ENCODE results near the gene TMEM17.

Gene TMEM17

GRCh38 chr2:62458671-62459081 is 47.3 kb downstream of the TMEM17 start:
- Histone ChIP-seq H3K36me3 (ENCODE audit: low read length) (no peaks in the 10 kb centered on the region), H3K4me2 (ENCODE audit: low read depth, low read length, poor library complexity, severe bottlenecking) (no peak overlapping the region), H3K79me2 (ENCODE audit: insufficient read depth, low read length) (no peaks in the 10 kb centered on the region), H2AFZ (ENCODE audit: low read depth, low read length, severe bottlenecking) (no peak overlapping the region), H3K9me3 (ENCODE audit: insufficient read depth, low read length) (no peaks in the 10 kb centered on the region), H4K20me1 (ENCODE audit: low read depth, low read length) (no peaks in the 10 kb centered on the region), H3K4me3 (ENCODE audit: insufficient read depth, low read length, poor library complexity, severe bottlenecking) (no peak overlapping the region), H3F3A (ENCODE audit: insufficient read depth) (no peaks in the 10 kb centered on the region), H3K9ac (ENCODE audit: low read length) (no peak overlapping the region), H3K27me3 (ENCODE audit: low read length) (no peaks in the 10 kb centered on the region), H3K27ac (ENCODE audit: low read depth, low read length) (no peak overlapping the region), H3K9me2 (replicated peaks; ENCODE audit: insufficient read depth, low read length) (no peaks in the 10 kb centered on the region)
- TF ChIP-seq, protein P1, sequence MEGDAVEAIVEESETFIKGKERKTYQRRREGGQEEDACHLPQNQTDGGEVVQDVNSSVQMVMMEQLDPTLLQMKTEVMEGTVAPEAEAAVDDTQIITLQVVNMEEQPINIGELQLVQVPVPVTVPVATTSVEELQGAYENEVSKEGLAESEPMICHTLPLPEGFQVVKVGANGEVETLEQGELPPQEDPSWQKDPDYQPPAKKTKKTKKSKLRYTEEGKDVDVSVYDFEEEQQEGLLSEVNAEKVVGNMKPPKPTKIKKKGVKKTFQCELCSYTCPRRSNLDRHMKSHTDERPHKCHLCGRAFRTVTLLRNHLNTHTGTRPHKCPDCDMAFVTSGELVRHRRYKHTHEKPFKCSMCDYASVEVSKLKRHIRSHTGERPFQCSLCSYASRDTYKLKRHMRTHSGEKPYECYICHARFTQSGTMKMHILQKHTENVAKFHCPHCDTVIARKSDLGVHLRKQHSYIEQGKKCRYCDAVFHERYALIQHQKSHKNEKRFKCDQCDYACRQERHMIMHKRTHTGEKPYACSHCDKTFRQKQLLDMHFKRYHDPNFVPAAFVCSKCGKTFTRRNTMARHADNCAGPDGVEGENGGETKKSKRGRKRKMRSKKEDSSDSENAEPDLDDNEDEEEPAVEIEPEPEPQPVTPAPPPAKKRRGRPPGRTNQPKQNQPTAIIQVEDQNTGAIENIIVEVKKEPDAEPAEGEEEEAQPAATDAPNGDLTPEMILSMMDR (IDR thresholded peaks at IDR 0.05; ENCODE audit: insufficient read depth, low read length, poor library complexity, severe bottlenecking), result no peak

DNA sequence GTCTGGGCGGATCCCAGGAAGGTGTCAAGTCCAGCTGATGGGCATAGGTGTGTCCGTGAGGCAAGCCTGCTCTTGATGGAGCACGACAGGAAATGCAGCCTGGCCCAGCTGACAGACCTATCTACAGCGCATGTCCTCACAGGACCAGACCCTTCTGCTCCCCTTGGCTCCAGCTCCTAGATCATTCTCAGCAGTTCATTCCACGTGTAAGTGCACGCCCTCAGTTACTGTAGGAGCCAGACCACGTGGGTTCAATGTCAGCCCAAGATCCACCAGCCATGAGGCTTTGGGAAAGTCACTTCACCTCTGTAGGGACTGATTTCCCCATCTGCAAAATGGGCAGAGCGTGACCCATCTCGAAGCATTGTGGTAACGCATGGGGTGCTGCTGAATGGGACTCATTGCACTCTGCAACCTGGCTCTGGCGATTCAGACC is 47.8 kb downstream of the TMEM17 start:
- no peak for TF ChIP-seq EZH2phosphoT487 (conservative IDR thresholded peaks at IDR 0.05; ENCODE audit: low read length)
- TF ChIP-seq, protein P1 (IDR thresholded peaks at IDR 0.05; ENCODE audit: insufficient read depth, low read length, poor library complexity, severe bottlenecking), result no peak
- no peak overlapping the region for H3K9ac ChIP-seq (ENCODE audit: low read length)
- H3K36me3 ChIP-seq (ENCODE audit: low read length), result no peaks in the 10 kb centered on the region
- no peaks in the 10 kb centered on the region for H3K27me3 ChIP-seq (ENCODE audit: low read length)
- H3K27ac ChIP-seq (ENCODE audit: low read depth, low read length), result no peak overlapping the region
- H3K9me3 ChIP-seq (ENCODE audit: insufficient read depth, low read length), result no peaks in the 10 kb centered on the region
- no peaks in the 10 kb centered on the region for H4K20me1 ChIP-seq (ENCODE audit: low read depth, low read length)
- H3K4me3 ChIP-seq (ENCODE audit: insufficient read depth, low read length, poor library complexity, severe bottlenecking), result no peak overlapping the region
- H3K4me2 ChIP-seq (ENCODE audit: low read depth, low read length, poor library complexity, severe bottlenecking), result no peak overlapping the region
- no peaks in the 10 kb centered on the region for H3K79me2 ChIP-seq (ENCODE audit: insufficient read depth, low read length)
- no peaks in the 10 kb centered on the region for H3K9me2 ChIP-seq (replicated peaks; ENCODE audit: insufficient read depth, low read length)
- no peak overlapping the region for H2AFZ ChIP-seq (ENCODE audit: low read depth, low read length, severe bottlenecking)
- H3F3A ChIP-seq (ENCODE audit: insufficient read depth), result no peaks in the 10 kb centered on the region

DNA sequence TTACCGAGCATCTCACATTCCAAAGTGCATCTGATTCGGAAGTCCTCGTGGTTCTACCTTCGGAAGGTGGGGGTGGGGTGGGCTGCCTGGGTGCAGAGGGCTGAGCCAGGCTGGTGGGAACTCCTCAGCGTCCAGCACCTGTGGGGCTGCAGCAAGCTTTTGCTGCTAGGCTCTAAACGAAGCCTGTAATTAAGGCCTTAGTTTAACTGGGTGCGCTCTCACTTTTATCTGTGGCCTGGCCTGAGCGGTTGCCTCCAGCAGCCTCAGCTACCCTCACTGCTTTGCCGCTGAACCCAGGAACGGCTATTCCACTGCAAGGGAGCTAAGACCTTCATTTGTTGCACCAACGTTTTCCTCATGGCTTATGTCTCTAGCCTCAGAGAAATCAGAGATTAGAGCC is 48.4 kb downstream of the TMEM17 start:
- H3K9me2 ChIP-seq (replicated peaks; ENCODE audit: insufficient read depth, low read length), result no peaks in the 10 kb centered on the region
- no peak overlapping the region for H3K27ac ChIP-seq (ENCODE audit: low read depth, low read length)
- H4K20me1 ChIP-seq (ENCODE audit: low read depth, low read length), result no peaks in the 10 kb centered on the region
- no peaks in the 10 kb centered on the region for H3K36me3 ChIP-seq (ENCODE audit: low read length)
- H3K9ac ChIP-seq (ENCODE audit: low read length), result no peak overlapping the region
- H3K27me3 ChIP-seq (ENCODE audit: low read length), result no peaks in the 10 kb centered on the region
- H3K9me3 ChIP-seq (ENCODE audit: insufficient read depth, low read length), result no peaks in the 10 kb centered on the region
- peak overlapping the region; percentile 51 for H3K4me2 ChIP-seq (ENCODE audit: low read depth, low read length, poor library complexity, severe bottlenecking)
- H2AFZ ChIP-seq (ENCODE audit: low read depth, low read length, severe bottlenecking), result peak overlapping the region; percentile 92
- H3F3A ChIP-seq (ENCODE audit: insufficient read depth), result no peaks in the 10 kb centered on the region
- TF ChIP-seq, protein P1 (IDR thresholded peaks at IDR 0.05; ENCODE audit: insufficient read depth, low read length, poor library complexity, severe bottlenecking), result no peak
- TF ChIP-seq EZH2phosphoT487 (conservative IDR thresholded peaks at IDR 0.05; ENCODE audit: low read length), result no peak
- H3K79me2 ChIP-seq (ENCODE audit: insufficient read depth, low read length), result no peaks in the 10 kb centered on the region
- H3K4me3 ChIP-seq (ENCODE audit: insufficient read depth, low read length, poor library complexity, severe bottlenecking), result no peak overlapping the region

Measured in SU-DHL-6 (cell line).